ENCODE data around the gene NEK3. TPM values are rescaled to one million over a fixed set of nuclear protein-coding genes. Genes with fewer than 3 reads are reported as not detected.
"Not testable (repeated sequence)": the region's sequence is repeated elsewhere in the genome, so short reads cannot be mapped to it uniquely, and the experiment has no call there.

The NEK3 gene
- total RNA-seq, 1 experiment from 2014 or later = 13.3 TPM

- no peaks in the 10 kb centered on the region for H3K27me3 Mint-ChIP-seq (ENCODE audit: low read depth)
- WGBS (ENCODE audit: extremely low coverage, insufficient read length, low lambda C conversion rate) = no CpG with 5 or more reads among the region's 1 CpG
- Histone ChIP-seq H3K4ac (ENCODE audit: low read depth, low read length) (no peak overlapping the region), H4K8ac (replicated peaks; ENCODE audit: insufficient read length, low read depth, low read length) (no peak overlapping the region), H2BK20ac (ENCODE audit: low read depth, low read length, poor library complexity, severe bottlenecking) (no peak overlapping the region), H2BK5ac (ENCODE audit: insufficient read length, low read length) (no peak overlapping the region), H2BK120ac (ENCODE audit: low read depth, low read length, poor library complexity, severe bottlenecking) (no peak overlapping the region), H3T11ph (ENCODE audit: low read length) (no peak overlapping the region), H3K23ac (ENCODE audit: insufficient read length, low read depth, low read length) (no peak overlapping the region), H4K91ac (ENCODE audit: insufficient read length, low read depth, low read length) (no peak overlapping the region), H3K56ac (ENCODE audit: insufficient read length, low read depth, low read length) (no peak overlapping the region), H3K4me1 (ENCODE audit: insufficient read depth, low read length) (no peaks in the 10 kb centered on the region), H3K23me2 (ENCODE audit: insufficient read length, low read depth, low read length, poor library complexity, severe bottlenecking) (no peaks in the 10 kb centered on the region), H3K9ac (ENCODE audit: extremely low read depth, insufficient read length, low read length) (no peak overlapping the region), H3K9me3 (ENCODE audit: control insufficient read depth, low read depth, low read length) (no peaks in the 10 kb centered on the region), H3K18ac (ENCODE audit: insufficient read length, low read depth, low read length) (no peak overlapping the region), H2BK12ac (ENCODE audit: insufficient read length, low read depth, low read length) (no peak overlapping the region), H3K27me3 (ENCODE audit: insufficient read depth, low read length) (no peaks in the 10 kb centered on the region), H2AK5ac (ENCODE audit: insufficient read length, low read length) (no peak overlapping the region), H4K20me1 (ENCODE audit: control insufficient read depth, insufficient read depth, insufficient read length) (no peaks in the 10 kb centered on the region), H4K5ac (ENCODE audit: insufficient read length, low read depth, low read length) (no peak overlapping the region), H3K79me1 (ENCODE audit: insufficient read depth, low read depth, low read length, poor library complexity, severe bottlenecking) (no peaks in the 10 kb centered on the region), H2AFZ (ENCODE audit: low read length) (no peak overlapping the region), H3K14ac (ENCODE audit: insufficient read depth, low read length) (no peak overlapping the region), H3K4me2 (ENCODE audit: insufficient read depth, insufficient read length, low read length) (no peak overlapping the region), H2BK15ac (ENCODE audit: low read depth, low read length) (no peak overlapping the region), H3K79me2 (ENCODE audit: insufficient read depth, low read length) (peaks cover 3% of the 10 kb centered on the region; the same call in 1 of the 2 replicates), H3K27ac (ENCODE audit: insufficient read length, low read depth, low read length) (no peak overlapping the region)
- no peak overlapping the region for H3K4me3 Mint-ChIP-seq
- DNase-seq = no peak
- TF ChIP-seq CTCF (conservative IDR thresholded peaks at IDR 0.05) = no peak
- peak overlapping the region in 1 of 3 experiments; percentile 18; a peak in 1 of 7 replicates for H3K27ac Mint-ChIP-seq
- H3K4me1 Mint-ChIP-seq = no peaks in the 10 kb centered on the region
- no peaks in the 10 kb centered on the region for H3K9me3 Mint-ChIP-seq
- peaks cover 13 to 40% (median 32%) of the 10 kb centered on the region in 3 experiments; a peak in 6 of 7 replicates for H3K36me3 Mint-ChIP-seq (ENCODE audit: insufficient read depth in 1 of 3, low read depth in 3 of 3)
Measured at GRCh38 chr13:52187029-52187423, 27.6 kb upstream of the NEK3 start.

GRCh38 chr13:52181316-52181954, 22.0 kb upstream of the NEK3 start:
- H3K79me2 ChIP-seq (ENCODE audit: insufficient read depth, low read length); H3K4me1 Mint-ChIP-seq; H4K8ac ChIP-seq (replicated peaks; ENCODE audit: insufficient read length, low read depth, low read length); H3K4me3 Mint-ChIP-seq; H3K4me2 ChIP-seq (ENCODE audit: insufficient read depth, insufficient read length, low read length); H2AK5ac ChIP-seq (ENCODE audit: insufficient read length, low read length); DNase-seq; H3K14ac ChIP-seq (ENCODE audit: insufficient read depth, low read length); H2BK12ac ChIP-seq (ENCODE audit: insufficient read length, low read depth, low read length); H2BK5ac ChIP-seq (ENCODE audit: insufficient read length, low read length); H3K4ac ChIP-seq (ENCODE audit: low read depth, low read length); H2BK15ac ChIP-seq (ENCODE audit: low read depth, low read length); H3K56ac ChIP-seq (ENCODE audit: insufficient read length, low read depth, low read length); H3K79me1 ChIP-seq (ENCODE audit: insufficient read depth, low read depth, low read length, poor library complexity, severe bottlenecking); H3K9ac ChIP-seq (ENCODE audit: extremely low read depth, insufficient read length, low read length); H3K18ac ChIP-seq (ENCODE audit: insufficient read length, low read depth, low read length); H3K27ac Mint-ChIP-seq; H4K20me1 ChIP-seq (ENCODE audit: control insufficient read depth, insufficient read depth, insufficient read length); H2BK20ac ChIP-seq (ENCODE audit: low read depth, low read length, poor library complexity, severe bottlenecking); H4K91ac ChIP-seq (ENCODE audit: insufficient read length, low read depth, low read length); H3K27me3 Mint-ChIP-seq (ENCODE audit: low read depth); H3K9me3 ChIP-seq (ENCODE audit: control insufficient read depth, low read depth, low read length); H3K23ac ChIP-seq (ENCODE audit: insufficient read length, low read depth, low read length); H3K27ac ChIP-seq (ENCODE audit: insufficient read length, low read depth, low read length); H3K27me3 ChIP-seq (ENCODE audit: insufficient read depth, low read length); H3K4me1 ChIP-seq (ENCODE audit: insufficient read depth, low read length); H3T11ph ChIP-seq (ENCODE audit: low read length); H3K9me3 Mint-ChIP-seq; H4K5ac ChIP-seq (ENCODE audit: insufficient read length, low read depth, low read length); H2AFZ ChIP-seq (ENCODE audit: low read length); H2BK120ac ChIP-seq (ENCODE audit: low read depth, low read length, poor library complexity, severe bottlenecking); H3K23me2 ChIP-seq (ENCODE audit: insufficient read length, low read depth, low read length, poor library complexity, severe bottlenecking): not testable (repeated sequence)
- WGBS (ENCODE audit: extremely low coverage, insufficient read length, low lambda C conversion rate) = no CpG with 5 or more reads among the region's 5 CpGs
- peaks cover 10 to 52% (median 33%) of the 10 kb centered on the region in 3 experiments; a peak in 6 of 7 replicates for H3K36me3 Mint-ChIP-seq (ENCODE audit: insufficient read depth in 1 of 3, low read depth in 3 of 3)
